Measurements from ENCODE around the gene PRELID2. TPM values are rescaled to one million over a fixed set of nuclear protein-coding genes. Genes with fewer than 3 reads are reported as not detected.

PRELID2 gene
- polyA plus RNA-seq, 3 donors = 0.77 to 2.0 (median 1.5) TPM

DNA sequence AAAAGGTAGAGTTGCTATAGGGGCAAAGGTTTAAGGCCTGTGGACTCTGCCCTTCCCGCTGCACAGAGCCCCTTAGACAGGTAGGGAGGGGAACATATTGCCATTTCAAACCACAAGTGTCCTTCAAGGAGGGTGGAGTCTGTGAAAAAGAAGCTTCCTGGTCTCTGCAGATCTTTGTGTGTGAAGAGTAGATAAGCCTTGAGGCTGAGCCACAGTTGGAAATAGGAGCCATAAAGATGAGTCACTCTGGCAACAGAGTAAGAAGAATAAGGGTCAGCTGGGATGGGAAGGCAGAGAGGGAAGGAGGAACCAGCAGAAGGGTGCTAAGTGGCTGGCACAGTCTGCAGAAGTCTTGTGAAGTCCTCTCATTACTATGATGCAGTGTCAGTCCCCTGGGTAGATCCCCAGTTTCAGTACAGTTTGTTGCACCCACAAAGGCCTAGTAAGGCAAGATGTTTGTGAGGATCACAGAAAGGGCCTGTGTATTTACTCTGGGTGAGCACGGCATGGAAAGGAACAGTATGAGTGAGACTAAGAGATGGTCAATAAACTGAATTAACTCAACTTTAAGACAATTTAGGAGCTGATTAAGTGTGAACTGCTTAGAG is 19.6 kb upstream of the PRELID2 start:
- Mint-ChIP-seq H3K9me3 (peaks cover 0 to 2% (median 0%) of the 10 kb centered on the region in 7 donors), H3K36me3 (no peaks in the 10 kb centered on the region), H3K27me3 (ENCODE audit: low read depth in 3 of 3) (peaks cover 4 to 8% (median 7%) of the 10 kb centered on the region in 3 donors), H3K4me3 (no peak overlapping the region), H3K27ac (peak overlapping the region in 1 of 7 donors; percentile 10), H3K4me1 (peaks cover 9% of the 10 kb centered on the region)
- intact Hi-C loops (cut with micrococcal nuclease) = no loop called here
- no CpG with 5 or more reads among the region's 2 CpGs for WGBS (ENCODE audit: insufficient coverage)
- Histone ChIP-seq H2AFZ (ENCODE audit: insufficient read depth, low read depth, low read length, poor library complexity, severe bottlenecking) (no peak overlapping the region), H3K27me3 (ENCODE audit: control insufficient read depth in 2 of 2, insufficient read depth in 2 of 2, low read length in 2 of 2) (no peaks in the 10 kb centered on the region), H3K36me3 (replicated peaks in 1 of 2; ENCODE audit: control insufficient read depth in 1 of 2, insufficient read depth in 2 of 2, low read length in 2 of 2) (no peaks in the 10 kb centered on the region), H3K9ac (ENCODE audit: insufficient read depth, low read length, poor library complexity, severe bottlenecking) (no peak overlapping the region), H3K27ac (ENCODE audit: low read depth in 1 of 2, low read length in 2 of 2) (no peak overlapping the region), H3K79me2 (ENCODE audit: insufficient read depth, low read length) (no peaks in the 10 kb centered on the region), H3K9me3 (replicated peaks in 1 of 2; ENCODE audit: control insufficient read depth in 1 of 2, insufficient read depth in 1 of 2, low read length in 2 of 2) (no peaks in the 10 kb centered on the region), H3K4me1 (ENCODE audit: control insufficient read depth in 1 of 2, insufficient read depth in 2 of 2, low read length in 2 of 2) (peaks cover 7 to 9% of the 10 kb centered on the region in 2 donors), H3K4me3 (replicated peaks in 1 of 3; ENCODE audit: low read depth in 2 of 3, low read length in 3 of 3) (no peak overlapping the region), H4K20me1 (ENCODE audit: insufficient read depth, low read length) (no peaks in the 10 kb centered on the region), H3K4me2 (replicated peaks; ENCODE audit: extremely low read depth, low read length, poor library complexity, severe bottlenecking) (no peak overlapping the region)
- TF ChIP-seq, protein P1, sequence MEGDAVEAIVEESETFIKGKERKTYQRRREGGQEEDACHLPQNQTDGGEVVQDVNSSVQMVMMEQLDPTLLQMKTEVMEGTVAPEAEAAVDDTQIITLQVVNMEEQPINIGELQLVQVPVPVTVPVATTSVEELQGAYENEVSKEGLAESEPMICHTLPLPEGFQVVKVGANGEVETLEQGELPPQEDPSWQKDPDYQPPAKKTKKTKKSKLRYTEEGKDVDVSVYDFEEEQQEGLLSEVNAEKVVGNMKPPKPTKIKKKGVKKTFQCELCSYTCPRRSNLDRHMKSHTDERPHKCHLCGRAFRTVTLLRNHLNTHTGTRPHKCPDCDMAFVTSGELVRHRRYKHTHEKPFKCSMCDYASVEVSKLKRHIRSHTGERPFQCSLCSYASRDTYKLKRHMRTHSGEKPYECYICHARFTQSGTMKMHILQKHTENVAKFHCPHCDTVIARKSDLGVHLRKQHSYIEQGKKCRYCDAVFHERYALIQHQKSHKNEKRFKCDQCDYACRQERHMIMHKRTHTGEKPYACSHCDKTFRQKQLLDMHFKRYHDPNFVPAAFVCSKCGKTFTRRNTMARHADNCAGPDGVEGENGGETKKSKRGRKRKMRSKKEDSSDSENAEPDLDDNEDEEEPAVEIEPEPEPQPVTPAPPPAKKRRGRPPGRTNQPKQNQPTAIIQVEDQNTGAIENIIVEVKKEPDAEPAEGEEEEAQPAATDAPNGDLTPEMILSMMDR (IDR thresholded peaks at IDR 0.05) = no peak
- DNase-seq = peak in 2 of 3 donors; percentile 5 to 51

DNA sequence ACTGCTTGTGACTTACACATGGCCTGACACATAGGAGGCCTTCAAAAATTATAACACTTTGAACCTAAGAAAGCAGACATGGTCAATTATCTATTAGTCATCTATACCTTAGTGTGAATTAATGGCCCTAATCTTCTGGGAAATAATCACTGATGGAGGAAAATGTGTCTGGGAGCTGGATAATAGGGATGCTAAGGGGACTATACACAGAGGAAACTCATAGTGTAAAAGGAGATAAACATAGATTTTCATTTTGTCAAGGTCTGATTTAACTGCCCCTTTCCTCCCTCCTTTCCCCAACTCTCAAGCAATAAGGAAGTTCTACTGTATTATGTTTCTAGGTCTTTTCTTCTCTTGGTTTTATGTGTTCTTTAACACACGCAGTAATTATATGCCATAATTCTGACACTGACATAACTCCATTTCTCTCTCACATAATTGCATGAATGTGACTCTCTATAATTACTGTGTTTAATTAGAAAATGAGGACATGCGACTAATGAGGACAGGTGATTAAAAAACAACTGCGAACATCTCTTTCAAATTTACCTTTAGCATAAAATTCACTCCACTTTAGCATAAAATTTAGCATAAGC is 18.7 kb upstream of the PRELID2 start:
- no peaks in the 10 kb centered on the region for H4K20me1 ChIP-seq (ENCODE audit: insufficient read depth, low read length)
- Mint-ChIP-seq H3K4me3 (no peak overlapping the region), H3K36me3 (no peaks in the 10 kb centered on the region), H3K9me3 (peaks cover 0 to 2% (median 0%) of the 10 kb centered on the region in 7 donors), H3K27me3 (ENCODE audit: low read depth in 3 of 3) (peaks cover 4 to 8% (median 7%) of the 10 kb centered on the region in 3 donors), H3K27ac (no peak overlapping the region), H3K4me1 (peaks cover 9% of the 10 kb centered on the region)
- H2AFZ ChIP-seq (ENCODE audit: insufficient read depth, low read depth, low read length, poor library complexity, severe bottlenecking) = no peak overlapping the region
- H3K27me3 ChIP-seq (ENCODE audit: control insufficient read depth in 2 of 2, insufficient read depth in 2 of 2, low read length in 2 of 2) = no peaks in the 10 kb centered on the region
- no peaks in the 10 kb centered on the region for H3K79me2 ChIP-seq (ENCODE audit: insufficient read depth, low read length)
- TF ChIP-seq, protein P1 (IDR thresholded peaks at IDR 0.05) = no peak
- intact Hi-C loops (cut with micrococcal nuclease) = no loop called here
- WGBS (ENCODE audit: insufficient coverage) = no CpG with 5 or more reads among the region's 3 CpGs
- H3K9me3 ChIP-seq (replicated peaks in 1 of 2; ENCODE audit: control insufficient read depth in 1 of 2, insufficient read depth in 1 of 2, low read length in 2 of 2) = no peaks in the 10 kb centered on the region
- H3K9ac ChIP-seq (ENCODE audit: insufficient read depth, low read length, poor library complexity, severe bottlenecking) = no peak overlapping the region
- peaks cover 7 to 9% of the 10 kb centered on the region in 2 donors for H3K4me1 ChIP-seq (ENCODE audit: control insufficient read depth in 1 of 2, insufficient read depth in 2 of 2, low read length in 2 of 2)
- no peak overlapping the region for H3K4me2 ChIP-seq (replicated peaks; ENCODE audit: extremely low read depth, low read length, poor library complexity, severe bottlenecking)
- DNase-seq = no peak
- H3K27ac ChIP-seq (ENCODE audit: low read depth in 1 of 2, low read length in 2 of 2) = no peak overlapping the region
- H3K4me3 ChIP-seq (replicated peaks in 1 of 3; ENCODE audit: low read depth in 2 of 3, low read length in 3 of 3) = no peak overlapping the region
- no peaks in the 10 kb centered on the region for H3K36me3 ChIP-seq (replicated peaks in 1 of 2; ENCODE audit: control insufficient read depth in 1 of 2, insufficient read depth in 2 of 2, low read length in 2 of 2)
